GM23248 (cell line): Measurements from ENCODE around the gene UQCR10.

ENCODE experiments used
- EZH2 ChIP-seq: fragments of 200-600 bp; sonication (generic); IDR thresholded peaks from 2 replicates; pipeline ENCODE4 v1.6.1; 2018; ENCODE audit warnings: antibody characterized with exemption, mild to moderate bottlenecking; ENCODE audit not compliant: insufficient read depth, poor library complexity, severe bottlenecking
- EZH2phosphoT487 ChIP-seq: fragments of 200-600 bp; sonication (generic); IDR thresholded peaks from 2 replicates; pipeline ENCODE4 v1.6.1; 2018; ENCODE audit warnings: antibody characterized with exemption, moderate library complexity, mild to moderate bottlenecking, low read depth; ENCODE audit not compliant: insufficient read depth

DNA sequence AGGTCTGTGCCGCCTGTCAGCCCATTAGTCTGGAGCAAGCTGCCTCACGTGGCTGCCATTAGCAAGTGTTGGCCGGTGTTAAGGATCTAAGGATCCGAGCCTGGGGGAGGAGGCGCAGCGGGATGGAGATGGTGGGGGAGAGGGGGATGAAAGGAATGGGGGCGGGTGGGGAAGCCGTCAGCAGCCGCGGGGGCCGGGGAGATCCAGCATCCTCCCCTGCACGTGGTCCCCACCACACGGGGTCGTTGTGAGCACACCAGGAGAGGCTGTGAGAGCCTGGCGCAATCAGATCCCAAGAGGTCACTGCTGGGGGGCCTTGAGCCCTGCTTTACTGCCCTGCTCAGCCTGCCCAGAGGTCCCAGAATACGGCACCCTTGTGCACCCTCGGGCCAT lies 40.0 kb upstream of the UQCR10 start:
- TF ChIP-seq EZH2 (no peak), EZH2phosphoT487 (no peak)
